GM20000 (cell line): ENCODE results near the gene TSSK3.

ENCODE experiments used
- DNase-seq: peaks from one replicate; pipeline ENCODE4 v3.0.0; 2012; ENCODE audit warnings: low spot score
- TF ChIP-seq, protein P1 (sequence below): IDR thresholded peaks from 2 replicates; pipeline ENCODE4 v1.5.1; 2012; ENCODE audit warnings: mild to moderate bottlenecking, control low read depth; ENCODE audit errors: extremely low read depth, missing control alignments

The TSSK3 gene

GRCh38 chr1:32341186-32341757 is 21.1 kb upstream of the TSSK3 start:
- TF ChIP-seq, protein P1, sequence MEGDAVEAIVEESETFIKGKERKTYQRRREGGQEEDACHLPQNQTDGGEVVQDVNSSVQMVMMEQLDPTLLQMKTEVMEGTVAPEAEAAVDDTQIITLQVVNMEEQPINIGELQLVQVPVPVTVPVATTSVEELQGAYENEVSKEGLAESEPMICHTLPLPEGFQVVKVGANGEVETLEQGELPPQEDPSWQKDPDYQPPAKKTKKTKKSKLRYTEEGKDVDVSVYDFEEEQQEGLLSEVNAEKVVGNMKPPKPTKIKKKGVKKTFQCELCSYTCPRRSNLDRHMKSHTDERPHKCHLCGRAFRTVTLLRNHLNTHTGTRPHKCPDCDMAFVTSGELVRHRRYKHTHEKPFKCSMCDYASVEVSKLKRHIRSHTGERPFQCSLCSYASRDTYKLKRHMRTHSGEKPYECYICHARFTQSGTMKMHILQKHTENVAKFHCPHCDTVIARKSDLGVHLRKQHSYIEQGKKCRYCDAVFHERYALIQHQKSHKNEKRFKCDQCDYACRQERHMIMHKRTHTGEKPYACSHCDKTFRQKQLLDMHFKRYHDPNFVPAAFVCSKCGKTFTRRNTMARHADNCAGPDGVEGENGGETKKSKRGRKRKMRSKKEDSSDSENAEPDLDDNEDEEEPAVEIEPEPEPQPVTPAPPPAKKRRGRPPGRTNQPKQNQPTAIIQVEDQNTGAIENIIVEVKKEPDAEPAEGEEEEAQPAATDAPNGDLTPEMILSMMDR: no peak
- no peak for DNase-seq

DNA sequence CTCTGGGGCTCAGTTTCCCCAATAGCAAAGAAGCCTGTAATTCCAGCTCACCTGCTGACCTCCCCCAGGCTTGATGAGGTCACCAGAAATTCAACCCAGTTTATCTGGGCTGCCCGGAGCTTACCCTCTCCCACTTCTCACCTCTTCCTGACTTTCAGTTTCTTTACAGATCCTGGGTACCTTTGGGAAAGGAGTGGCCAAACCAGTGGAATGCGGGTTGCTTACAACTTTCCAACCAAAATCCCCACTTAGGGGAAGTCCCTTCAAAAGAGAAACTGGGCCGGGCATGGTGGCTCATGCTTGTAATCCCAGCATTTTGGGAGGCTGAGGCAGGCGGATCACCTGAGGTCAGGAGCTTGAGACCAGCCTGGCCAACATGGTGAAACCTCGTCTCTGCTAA is 20.4 kb upstream of the TSSK3 start:
- TF ChIP-seq, protein P1: no peak
- no peak for DNase-seq

DNA sequence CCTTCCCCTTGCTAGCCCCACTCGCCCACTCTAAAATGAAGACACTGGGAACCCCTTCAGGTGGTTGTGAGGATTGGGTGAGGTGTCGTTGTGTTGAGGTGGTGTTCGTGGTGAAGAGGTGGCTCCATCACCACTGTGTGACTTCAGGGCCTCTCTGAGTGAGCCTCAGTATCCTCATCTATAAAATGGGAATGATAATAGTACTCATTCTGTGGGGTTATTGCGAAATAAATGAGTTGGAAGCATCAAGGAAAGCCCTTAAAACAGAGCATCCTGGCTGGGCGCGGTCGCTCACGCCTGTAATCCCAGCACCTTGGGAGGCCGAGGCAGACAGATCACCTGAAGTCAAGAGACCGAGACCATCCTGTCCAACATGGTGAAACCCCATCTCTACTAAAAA is 19.6 kb upstream of the TSSK3 start:
- no peak for DNase-seq
- TF ChIP-seq, protein P1: no peak

- no peak for DNase-seq
- TF ChIP-seq, protein P1: no peak
These were observed 17.0 kb upstream of the TSSK3 start for GRCh38 chr1:32345289-32345827.

- TF ChIP-seq, protein P1: no peak
- no peak for DNase-seq
These were observed 15.7 kb upstream of the TSSK3 start for GRCh38 chr1:32346532-32347157.

DNA sequence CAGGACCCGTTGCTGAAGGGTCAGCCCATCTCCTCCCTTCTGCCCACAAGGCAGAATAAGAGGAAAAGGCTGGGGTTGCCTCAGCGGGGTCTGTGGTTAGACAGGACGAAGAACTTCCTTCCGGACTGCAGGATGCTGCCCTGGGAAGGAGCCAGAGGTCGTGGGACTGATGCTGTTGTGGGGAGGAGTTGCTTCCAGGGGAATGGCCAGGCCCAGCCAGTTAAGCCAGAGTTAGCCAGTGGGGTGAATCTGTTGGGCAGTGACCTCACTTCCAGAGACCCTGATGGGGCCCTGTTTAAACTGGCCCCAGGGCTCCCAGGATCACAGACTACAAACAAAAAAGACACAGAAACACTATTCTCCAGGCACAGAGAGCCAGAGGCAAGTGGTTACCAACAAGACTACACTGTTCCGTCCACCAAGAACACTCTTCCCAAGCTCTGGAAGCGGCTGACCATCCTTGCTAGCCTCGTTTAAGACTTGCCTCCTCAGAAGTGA is 13.1 kb upstream of the TSSK3 start:
- TF ChIP-seq, protein P1: no peak
- no peak for DNase-seq

DNA sequence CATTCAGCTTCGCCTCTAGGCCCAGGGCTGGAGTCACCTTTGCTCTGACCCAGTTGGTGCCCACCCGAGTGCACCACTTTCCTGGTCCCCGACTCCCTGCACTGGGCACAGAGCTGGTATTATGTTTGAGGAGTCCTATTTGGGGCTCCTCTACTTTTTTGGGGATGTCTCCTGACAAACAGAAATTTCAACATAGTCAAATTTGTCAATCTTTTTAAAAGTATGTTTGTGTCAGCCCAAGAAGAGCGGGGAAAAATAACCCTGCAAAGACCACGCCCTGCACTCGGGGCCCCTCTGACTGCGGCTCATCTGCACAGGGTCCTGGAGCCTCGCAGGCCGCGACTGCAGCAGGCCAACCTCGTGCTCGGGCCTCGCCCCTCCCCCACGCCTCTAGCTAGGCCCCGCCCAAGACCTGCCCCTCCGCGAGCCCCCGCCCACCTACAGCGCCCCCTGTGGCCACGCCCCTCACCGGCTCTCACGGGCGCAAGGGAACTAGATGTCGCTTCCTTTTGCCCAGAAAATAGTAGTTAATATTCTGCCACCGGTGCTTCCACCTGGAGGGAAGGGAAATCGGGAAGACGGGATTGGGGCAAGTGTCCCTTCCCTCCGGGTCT is 11.4 kb upstream of the TSSK3 start:
- TF ChIP-seq, protein P1: peak; percentile 16
- DNase-seq: peak; percentile 85
